Fibroblast of the conjunctiva (primary cell): ENCODE measurements around the gene CRIP3.

Experiments
- DNase-seq: peaks from one replicate; pipeline ENCODE4 v3.0.0-alpha.2; 2010; ENCODE audit warnings: low read depth

CRIP3 gene

DNA sequence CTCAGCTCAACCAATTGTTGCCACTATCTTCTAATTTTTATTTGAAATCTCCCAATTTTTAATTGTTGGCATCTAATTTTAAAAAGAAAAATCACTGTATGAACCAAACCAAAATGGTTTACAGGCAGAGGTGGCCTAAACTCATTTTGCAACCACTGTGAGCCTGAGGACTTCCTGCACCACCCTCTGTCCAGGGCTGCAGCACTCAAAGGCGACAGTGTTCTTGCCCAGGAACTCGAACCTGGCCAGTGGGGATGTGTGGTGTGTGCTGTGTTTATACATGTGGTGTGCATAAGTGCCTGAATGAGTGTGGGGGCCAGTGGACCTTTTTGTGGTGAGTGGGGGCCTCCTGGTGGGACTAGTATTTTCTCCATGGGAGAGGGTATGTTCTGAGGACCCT, 34.9 kb downstream of the CRIP3 start:
- DNase-seq: no peak

- no peak for DNase-seq
Observed at GRCh38 chr6:43271944-43272343, 36.7 kb downstream of the CRIP3 start.

GRCh38 chr6:43271103-43271815, 37.4 kb downstream of the CRIP3 start:
- no peak for DNase-seq

- DNase-seq: no peak
Observed at GRCh38 chr6:43269273-43270007, 39.2 kb downstream of the CRIP3 start.

- DNase-seq: no peak
Observed at GRCh38 chr6:43268782-43269272, 39.8 kb downstream of the CRIP3 start.

- DNase-seq: no peak
Observed at GRCh38 chr6:43268355-43268700, 40.3 kb downstream of the CRIP3 start.

DNA sequence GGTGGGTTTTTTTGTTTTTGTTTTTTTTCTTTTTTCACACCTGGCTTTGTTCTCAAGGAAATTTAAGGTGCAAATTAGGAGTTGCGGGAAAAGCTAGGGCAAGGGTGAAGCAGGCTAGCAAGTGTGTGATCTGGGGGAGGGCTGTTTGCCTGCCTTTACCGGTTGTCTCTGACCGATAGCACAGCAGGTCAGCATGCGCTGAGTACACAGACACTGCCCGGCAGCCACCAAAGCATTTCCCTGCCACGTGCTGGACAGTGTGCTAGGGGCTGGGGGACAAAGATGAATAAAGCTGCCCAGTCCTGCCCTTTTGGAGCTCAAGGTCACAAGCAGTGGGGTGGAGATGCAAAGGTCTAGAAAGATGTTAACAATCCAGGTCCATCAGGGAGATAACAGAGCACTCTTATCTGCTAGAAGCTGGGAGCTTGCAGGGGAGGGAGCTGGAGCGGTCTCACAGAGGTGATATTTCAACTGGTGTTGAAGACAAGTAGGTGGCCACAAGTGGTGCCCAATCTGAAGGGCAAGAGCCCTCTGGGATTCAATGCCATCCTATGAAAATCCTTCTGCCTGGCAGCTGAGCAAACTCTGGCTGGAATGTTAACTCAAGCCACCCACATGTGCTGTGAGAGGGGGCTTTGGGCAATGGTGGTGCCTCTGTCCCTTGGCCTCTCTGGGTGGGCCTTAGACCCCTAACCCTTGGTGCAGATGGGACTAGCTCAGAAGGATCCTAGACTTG, 40.8 kb downstream of the CRIP3 start:
- no peak for DNase-seq

DNA sequence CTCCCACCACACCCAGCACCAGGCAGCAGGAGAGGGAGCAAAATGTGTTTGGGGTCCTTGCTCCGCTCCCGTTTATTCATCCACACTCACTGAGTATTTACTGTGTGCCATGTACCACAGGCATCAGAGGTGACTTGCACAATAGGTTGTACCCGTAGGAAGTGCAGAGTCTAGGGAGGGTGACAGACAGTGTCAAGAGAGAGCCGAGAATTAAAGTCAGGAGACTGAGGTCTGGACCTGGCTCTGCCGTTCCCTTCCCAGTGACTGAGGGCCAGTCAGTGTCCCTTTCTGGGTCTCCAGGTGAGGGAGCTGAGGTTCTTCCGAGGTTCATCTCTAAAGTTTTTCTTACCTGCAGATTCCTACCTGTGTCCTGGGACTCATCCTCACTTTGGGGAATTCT, 43.1 kb downstream of the CRIP3 start:
- no peak for DNase-seq

DNA sequence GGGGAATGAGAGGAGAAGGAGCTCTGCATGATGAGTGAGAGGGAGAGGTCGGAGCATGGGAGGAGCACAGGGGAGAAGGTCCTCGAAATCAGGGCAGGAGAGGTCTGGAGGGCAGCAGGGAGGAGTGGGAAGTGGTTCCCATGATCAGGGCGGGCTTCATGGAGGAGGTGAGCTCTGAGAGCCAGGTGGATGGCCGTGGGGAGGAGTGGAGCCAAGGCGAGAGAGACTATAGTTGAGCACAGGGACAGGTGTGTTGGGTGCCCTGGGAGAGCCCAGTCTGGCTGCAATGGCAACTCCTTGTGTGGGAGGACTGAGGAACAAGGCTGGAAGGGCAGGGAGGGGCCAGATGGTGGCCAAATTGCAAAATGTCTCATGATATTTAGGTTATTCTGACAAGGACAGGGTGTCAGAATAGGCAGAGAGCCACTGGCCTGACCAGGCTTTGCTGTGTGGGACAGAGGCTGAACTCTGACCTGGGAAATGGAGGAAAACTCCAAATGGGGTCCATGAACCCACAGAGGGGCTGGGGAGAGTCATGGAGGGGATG, 44.0 kb downstream of the CRIP3 start:
- DNase-seq: no peak

DNA sequence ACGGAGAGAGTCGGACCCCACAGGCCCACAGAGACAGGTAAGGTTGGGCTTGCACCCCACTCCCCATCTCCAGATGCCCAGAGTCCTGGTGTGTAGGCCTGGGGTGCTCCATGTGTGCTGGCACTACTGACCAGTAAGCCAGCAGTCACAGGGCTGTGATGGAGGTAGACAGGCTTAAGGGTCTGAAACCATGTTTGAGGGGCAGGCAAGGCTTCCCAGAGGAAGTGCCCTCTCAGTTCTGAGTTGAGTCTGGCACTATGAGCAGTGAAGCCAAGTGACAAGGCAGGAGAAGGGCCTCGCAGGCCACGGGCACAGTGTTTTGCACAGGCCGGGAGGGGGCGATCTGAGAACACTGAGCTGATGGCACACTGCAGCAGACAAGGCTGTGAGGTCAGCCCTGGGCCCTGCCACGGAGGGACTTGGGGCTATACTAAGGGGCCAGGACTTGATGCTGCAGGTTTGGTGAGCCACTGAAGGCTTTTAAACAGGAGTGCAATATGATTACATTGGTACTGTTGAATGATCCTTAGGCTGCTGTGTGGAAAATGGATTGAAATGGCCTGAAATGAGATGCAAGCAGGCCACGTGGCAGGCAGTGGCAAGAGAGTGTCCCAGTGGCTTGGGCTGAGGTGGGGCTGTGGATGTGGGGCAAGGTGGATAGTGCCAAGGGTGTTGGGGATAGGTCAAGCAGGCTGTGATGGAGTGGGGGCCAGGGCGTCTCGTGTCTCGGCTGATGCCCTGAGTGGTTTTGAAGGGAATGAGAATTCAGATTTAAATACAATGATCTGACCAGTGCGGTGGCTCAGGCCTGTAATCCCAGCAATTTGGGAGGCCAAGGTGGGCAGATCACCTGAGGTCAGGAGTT, 45.1 kb downstream of the CRIP3 start:
- DNase-seq: peak; percentile 43

- DNase-seq: no peak
Observed at GRCh38 chr6:43262780-43263313, 45.8 kb downstream of the CRIP3 start.

DNA sequence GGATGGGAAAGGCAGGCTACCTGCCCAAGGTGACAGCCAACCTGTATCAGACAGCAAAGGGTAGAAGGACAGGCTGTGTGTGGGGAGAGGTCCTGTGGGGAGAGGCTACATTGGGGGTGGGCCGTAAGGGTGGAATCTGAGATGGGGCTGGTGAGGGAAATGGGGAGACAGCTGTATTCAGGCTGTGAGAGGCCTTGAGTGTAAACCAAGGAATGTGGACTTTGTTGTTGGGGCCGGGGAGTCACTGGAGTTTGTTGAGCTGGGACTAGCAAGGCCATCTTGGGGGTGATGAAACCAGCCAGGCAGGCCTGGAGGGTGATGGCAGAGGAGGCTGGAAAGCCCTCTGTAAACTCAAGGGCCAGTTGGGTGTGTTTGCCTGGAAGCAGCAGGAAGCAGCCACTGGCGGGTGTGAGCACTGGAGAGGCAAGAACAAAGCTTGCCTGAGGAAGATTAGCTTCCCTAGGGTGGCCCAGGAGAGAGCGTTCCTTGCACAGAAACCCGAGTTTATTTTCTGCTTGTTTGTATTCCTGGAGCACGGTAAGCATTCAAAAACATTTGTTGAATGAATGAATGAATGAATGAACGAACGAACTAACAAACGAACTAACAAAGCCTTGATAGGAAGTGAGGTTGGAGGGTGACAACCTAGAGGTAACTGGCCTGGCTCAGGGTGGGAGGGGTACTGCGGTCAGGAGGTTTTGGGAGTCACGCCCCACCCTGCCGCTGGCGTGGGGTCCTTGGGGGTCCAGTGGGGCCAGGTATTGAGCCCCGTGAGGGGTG, 46.4 kb downstream of the CRIP3 start:
- no peak for DNase-seq

DNA sequence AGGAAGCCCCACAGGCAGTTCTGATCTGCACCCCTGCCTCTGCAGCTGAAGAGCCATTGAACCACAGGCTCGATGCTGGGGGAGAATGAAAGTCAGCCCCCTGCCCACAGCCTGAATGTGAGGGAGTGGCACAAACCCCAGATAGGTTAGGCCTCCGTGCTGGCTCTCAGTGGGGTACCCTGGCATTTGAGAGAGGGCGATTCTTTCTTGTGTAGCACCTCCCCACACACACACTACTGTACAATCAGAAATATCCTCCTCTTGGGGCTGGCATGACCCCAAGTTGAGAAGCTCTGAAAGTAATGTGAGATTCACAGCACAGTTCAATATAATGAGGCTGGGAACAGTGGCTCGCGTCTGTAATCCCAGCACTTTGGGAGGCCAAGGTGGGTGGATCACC, 47.4 kb downstream of the CRIP3 start:
- no peak for DNase-seq

DNA sequence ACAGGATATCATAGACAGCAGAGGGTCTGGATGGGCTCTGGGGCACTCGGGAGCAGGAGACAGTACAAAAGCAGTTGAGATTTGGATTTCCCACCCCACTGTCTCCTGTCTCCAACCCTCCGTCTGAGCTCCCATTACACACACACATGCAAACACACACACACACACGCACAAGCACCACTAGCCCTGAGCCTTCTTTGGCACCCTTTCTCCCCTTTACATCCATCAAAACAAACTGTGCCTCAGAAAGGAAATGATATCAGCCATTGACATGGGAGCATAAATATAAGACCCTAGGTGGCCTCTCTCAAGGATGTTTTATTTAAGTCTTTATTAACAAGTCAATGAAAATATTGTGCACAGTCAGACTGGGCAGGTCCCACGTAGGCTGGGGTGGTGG, 47.8 kb downstream of the CRIP3 start:
- no peak for DNase-seq

DNA sequence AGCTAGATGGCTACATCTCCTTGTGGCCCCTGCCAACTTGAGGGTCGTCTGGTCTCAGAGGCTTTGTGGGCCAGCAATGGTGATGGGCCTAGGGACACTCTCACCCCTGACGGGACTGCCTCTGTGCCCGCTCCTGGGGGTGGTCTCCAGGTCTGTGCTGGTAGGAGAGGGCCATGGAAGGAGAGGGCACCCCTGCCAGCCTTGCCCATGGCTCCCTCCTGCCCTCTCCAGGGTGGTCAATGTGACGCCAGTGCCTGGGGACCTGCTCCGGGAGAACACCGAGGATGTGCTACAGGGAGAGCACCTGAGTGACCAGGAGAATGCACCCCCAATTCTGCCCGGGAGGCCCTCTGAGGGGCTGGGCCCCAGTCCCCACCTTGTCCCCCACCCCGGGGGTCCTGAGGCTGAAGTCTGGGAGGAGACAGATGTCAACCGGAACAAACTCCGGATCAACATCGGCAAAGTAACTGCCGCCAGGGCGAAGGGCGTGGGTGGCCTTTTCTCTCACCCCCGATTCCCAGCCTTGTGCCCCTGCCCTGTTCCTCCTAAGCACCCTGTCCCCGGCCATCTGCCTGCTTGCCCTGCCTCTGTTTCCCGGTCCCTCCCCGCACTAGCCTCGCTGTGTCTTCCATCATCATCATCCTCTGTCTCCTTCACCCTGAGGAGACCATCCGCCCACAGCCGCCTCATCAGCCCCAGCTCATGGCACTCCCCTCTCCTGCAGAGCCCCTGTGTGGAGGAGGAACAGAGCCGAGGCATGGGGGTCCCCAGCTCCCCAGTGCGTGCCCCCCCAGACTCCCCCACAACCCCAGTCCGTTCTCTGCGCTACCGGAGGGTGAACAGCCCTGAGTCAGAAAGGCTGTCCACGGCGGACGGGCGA, 49.6 kb downstream of the CRIP3 start:
- no peak for DNase-seq

DNA sequence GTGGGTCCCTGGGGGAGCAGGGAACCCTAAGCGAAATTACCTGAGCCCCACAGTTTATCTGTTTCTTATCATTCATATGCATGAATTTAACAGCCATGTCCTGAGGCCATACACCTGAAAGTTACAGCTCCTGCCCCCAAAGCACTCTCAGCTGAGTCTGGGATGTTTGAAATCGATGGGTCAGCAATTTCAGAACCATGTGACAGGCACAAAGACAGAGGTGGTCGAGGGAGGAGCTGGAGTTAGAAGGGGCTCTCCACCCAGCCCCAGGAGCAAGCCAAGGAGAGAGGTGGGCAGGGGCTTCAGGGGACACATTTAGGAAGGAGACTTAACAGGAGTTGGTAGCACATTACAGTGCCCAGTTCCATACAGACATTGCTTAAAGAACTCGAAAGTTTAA, 50.4 kb downstream of the CRIP3 start:
- no peak for DNase-seq

GRCh38 chr6:43257367-43258145, 51.1 kb downstream of the CRIP3 start:
- DNase-seq: no peak

DNA sequence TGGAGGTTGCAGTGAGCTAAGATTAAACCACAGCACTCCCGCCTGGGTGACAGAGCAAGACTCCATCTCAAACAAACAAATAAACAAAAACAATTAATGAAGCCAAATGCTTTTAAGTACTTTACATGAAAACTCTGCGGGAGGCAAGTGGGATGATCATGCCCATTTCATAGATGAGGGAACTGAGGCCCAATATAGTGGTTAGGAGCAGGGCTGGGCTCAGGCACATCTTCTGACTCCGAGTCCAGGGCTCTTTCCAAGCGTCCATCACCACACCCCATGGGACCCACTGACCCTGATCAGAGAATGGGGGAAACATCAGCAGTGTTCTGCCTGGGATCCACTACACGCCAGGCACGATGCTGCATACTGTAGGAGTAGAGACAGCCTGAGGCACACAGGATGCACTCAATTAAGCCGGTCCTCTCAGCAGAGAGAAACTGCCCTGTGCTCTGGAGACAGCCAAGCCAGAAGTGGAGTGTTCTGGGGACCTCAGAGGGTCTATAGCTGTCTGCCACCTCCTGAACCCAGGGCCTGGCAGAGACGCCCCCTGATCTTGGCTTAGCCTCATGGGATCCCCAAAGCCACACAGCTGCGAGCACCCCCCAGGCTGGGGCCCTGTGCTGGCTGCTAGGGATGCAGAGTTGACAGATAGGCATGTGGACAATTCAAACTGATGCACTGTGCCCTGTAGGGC, 51.8 kb downstream of the CRIP3 start:
- DNase-seq: no peak
